Mesendoderm (in vitro differentiated cells): Measurements from ENCODE around the gene KRT32. TPM values are rescaled to one million over a fixed set of nuclear protein-coding genes. Genes with fewer than 3 reads are reported as not detected.

Experiments
- DNase-seq: peaks from one replicate; pipeline ENCODE4 v3.0.0; 2013
- H2AK5ac ChIP-seq: 2 replicates; pipeline ENCODE4 v1.6.1; 2013; ENCODE audit warnings: low read length, inconsistent platforms
- H2BK120ac ChIP-seq: 2 replicates; pipeline ENCODE4 v1.6.1; 2013; ENCODE audit warnings: low read depth, mild to moderate bottlenecking, low read length, moderate library complexity, mixed read lengths
- H2BK15ac ChIP-seq: replicated peaks from 2 replicates; pipeline ENCODE4 v1.6.1; 2013; ENCODE audit warnings: low read depth, mild to moderate bottlenecking, moderate library complexity
- H2BK5ac ChIP-seq: 2 replicates; pipeline ENCODE4 v1.6.1; 2013; ENCODE audit warnings: low read length, inconsistent platforms
- H3K18ac ChIP-seq: 2 replicates; pipeline ENCODE4 v1.6.1; 2013; ENCODE audit warnings: mild to moderate bottlenecking, low read length, mixed read lengths
- H3K23ac ChIP-seq: one replicate; pipeline ENCODE4 v1.6.1; 2013; ENCODE audit warnings: low read length
- H3K27ac ChIP-seq: 2 replicates; pipeline ENCODE4 v1.5.1; 2013; ENCODE audit warnings: low read depth, mild to moderate bottlenecking, inconsistent platforms, low read length, moderate library complexity
- H3K27me3 ChIP-seq: 2 replicates; pipeline ENCODE4 v1.6.1; 2013; ENCODE audit warnings: low read length, control low read depth, mild to moderate bottlenecking, inconsistent platforms; ENCODE audit not compliant: insufficient read depth, poor library complexity
- H3K36me3 ChIP-seq: 2 replicates; pipeline ENCODE4 v1.6.1; 2013; ENCODE audit warnings: low read length, inconsistent platforms; ENCODE audit not compliant: control insufficient read depth, insufficient read depth
- H3K4ac ChIP-seq: one replicate; pipeline ENCODE4 v1.6.1; 2013; ENCODE audit warnings: low read depth, mild to moderate bottlenecking, low read length, moderate library complexity
- H3K4me1 ChIP-seq: 2 replicates; pipeline ENCODE4 v1.6.1; 2013; ENCODE audit warnings: low read depth, low read length, inconsistent platforms; ENCODE audit not compliant: control insufficient read depth
- H3K4me2 ChIP-seq: 2 replicates; pipeline ENCODE4 v1.6.1; 2013; ENCODE audit warnings: low read length
- H3K4me3 ChIP-seq: 2 replicates; pipeline ENCODE4 v1.5.1; 2013; ENCODE audit warnings: mild to moderate bottlenecking, low read length
- H3K56ac ChIP-seq: one replicate; pipeline ENCODE4 v1.6.1; 2013; ENCODE audit warnings: low read length
- H3K79me1 ChIP-seq: 2 replicates; pipeline ENCODE4 v1.6.1; 2013; ENCODE audit warnings: low read length, inconsistent platforms
- H3K79me2 ChIP-seq: 2 replicates; pipeline ENCODE4 v1.6.1; 2013; ENCODE audit warnings: mild to moderate bottlenecking, low read length; ENCODE audit not compliant: control insufficient read depth, insufficient read depth
- H3K9ac ChIP-seq: 2 replicates; pipeline ENCODE4 v1.6.1; 2013; ENCODE audit warnings: low read length, inconsistent platforms
- H4K5ac ChIP-seq: one replicate; pipeline ENCODE4 v1.6.1; 2013; ENCODE audit warnings: low read length
- H4K8ac ChIP-seq: one replicate; pipeline ENCODE4 v1.6.1; 2013; ENCODE audit warnings: low read depth, mild to moderate bottlenecking, control low read depth, low read length, moderate library complexity
- WGBS: extraction: QIAGEN DNeasy Blood & Tissue Kit; methylation state at CpG from one replicate; pipeline ENCODE4 v1.1.7; 2013; ENCODE audit warnings: low lambda C conversion rate, missing lambda C conversion rate; ENCODE audit not compliant: insufficient coverage; ENCODE audit errors: extremely low coverage; 5-methylcytosine and 5-hydroxymethylcytosine counted together
- polyA plus RNA-seq, 2 experiments: library from polyadenylated mRNA; stranded (reverse); fragments of 200-250 nt; gene quantifications; one replicate each; pipeline ENCODE4 v1.2.3, GENCODE V29; 2013

KRT32 gene
- polyA plus RNA-seq (2013, experiment 1 of 2) = not detected
- polyA plus RNA-seq (2013, experiment 2 of 2) = not detected

DNA sequence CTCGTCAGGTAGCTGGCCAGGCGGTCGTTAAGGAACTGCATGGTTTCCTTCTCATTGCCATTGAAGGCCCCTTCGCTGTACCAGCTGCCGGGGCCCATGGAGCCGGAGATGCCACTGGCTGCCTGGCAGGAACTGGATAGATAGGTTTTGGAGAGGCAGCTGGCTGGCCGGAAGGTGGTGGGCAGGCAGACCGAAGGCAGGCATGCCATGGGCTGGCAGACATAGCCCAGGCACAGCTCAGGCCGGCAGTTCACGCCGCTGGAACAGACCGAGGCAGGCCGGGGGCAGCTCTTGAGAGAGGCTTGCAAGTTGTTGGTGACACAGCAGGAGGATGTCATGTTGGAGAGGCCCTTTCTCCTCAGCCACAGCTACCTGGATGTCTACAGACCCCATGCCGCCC is at the start of gene KRT32:
TSS of gene KRT32 (minus strand) at position 399 of the 400 bp plus-strand sequence. CDS start at position 338, 61 bp downstream.
- Histone ChIP-seq H3K56ac (no peak within 1 kb of the TSS), H3K27me3 (no peaks in the 10 kb centered on the region), H3K9ac (no peak within 1 kb of the TSS), H2BK15ac (no peak within 1 kb of the TSS), H3K4me2 (no peak within 1 kb of the TSS), H4K5ac (no peak within 1 kb of the TSS), H3K36me3 (no peaks in the 10 kb centered on the region), H3K79me2 (no peaks in the 10 kb centered on the region), H3K4ac (no peak within 1 kb of the TSS), H2AK5ac (no peak within 1 kb of the TSS), H3K4me3 (no peak within 1 kb of the TSS), H3K23ac (no peak within 1 kb of the TSS), H2BK120ac (no peak within 1 kb of the TSS), H3K27ac (no peak within 1 kb of the TSS), H4K8ac (no peak within 1 kb of the TSS), H2BK5ac (no peak within 1 kb of the TSS), H3K18ac (no peak within 1 kb of the TSS), H3K79me1 (no peaks in the 10 kb centered on the region), H3K4me1 (no peaks in the 10 kb centered on the region)
- no CpG with 5 or more reads among the region's 14 CpGs for WGBS
- DNase-seq = no peak

DNA sequence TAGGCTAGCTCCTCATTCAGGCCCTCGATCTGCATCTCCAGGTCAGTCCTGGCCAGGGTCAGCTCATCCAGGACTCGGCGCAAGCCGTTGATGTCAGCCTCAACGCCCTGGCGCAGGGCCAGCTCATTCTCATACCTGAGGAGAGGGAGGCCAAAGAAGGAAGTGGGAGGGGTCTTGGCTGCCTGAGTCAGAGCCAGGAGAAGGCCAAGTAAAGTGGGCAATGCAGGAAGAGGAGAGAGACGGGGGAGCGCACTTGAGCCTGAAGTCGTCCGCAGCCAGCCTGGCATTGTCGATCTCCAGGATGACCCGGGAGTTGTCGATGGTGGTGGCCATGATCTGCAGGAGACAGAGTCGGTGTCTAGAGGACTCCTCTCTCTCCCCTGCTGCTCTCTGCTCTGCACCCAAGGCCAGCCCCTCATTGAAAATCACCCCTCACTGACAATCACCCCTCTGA is 49.7 kb upstream of the KRT32 start:
- Histone ChIP-seq H3K36me3 (no peaks in the 10 kb centered on the region), H3K4ac (no peak overlapping the region), H3K79me1 (no peaks in the 10 kb centered on the region), H2BK120ac (no peak overlapping the region), H3K27me3 (no peaks in the 10 kb centered on the region), H3K79me2 (no peaks in the 10 kb centered on the region), H3K4me1 (no peaks in the 10 kb centered on the region), H3K9ac (no peak overlapping the region), H2BK5ac (no peak overlapping the region), H3K4me2 (no peak overlapping the region), H3K23ac (no peak overlapping the region), H4K8ac (no peak overlapping the region), H2BK15ac (no peak overlapping the region), H3K27ac (no peak overlapping the region), H3K56ac (no peak overlapping the region), H3K18ac (no peak overlapping the region), H2AK5ac (no peak overlapping the region), H4K5ac (no peak overlapping the region), H3K4me3 (no peak overlapping the region)
- no peak for DNase-seq
- no CpG with 5 or more reads among the region's 14 CpGs for whole genome bisulfite sequencing

DNA sequence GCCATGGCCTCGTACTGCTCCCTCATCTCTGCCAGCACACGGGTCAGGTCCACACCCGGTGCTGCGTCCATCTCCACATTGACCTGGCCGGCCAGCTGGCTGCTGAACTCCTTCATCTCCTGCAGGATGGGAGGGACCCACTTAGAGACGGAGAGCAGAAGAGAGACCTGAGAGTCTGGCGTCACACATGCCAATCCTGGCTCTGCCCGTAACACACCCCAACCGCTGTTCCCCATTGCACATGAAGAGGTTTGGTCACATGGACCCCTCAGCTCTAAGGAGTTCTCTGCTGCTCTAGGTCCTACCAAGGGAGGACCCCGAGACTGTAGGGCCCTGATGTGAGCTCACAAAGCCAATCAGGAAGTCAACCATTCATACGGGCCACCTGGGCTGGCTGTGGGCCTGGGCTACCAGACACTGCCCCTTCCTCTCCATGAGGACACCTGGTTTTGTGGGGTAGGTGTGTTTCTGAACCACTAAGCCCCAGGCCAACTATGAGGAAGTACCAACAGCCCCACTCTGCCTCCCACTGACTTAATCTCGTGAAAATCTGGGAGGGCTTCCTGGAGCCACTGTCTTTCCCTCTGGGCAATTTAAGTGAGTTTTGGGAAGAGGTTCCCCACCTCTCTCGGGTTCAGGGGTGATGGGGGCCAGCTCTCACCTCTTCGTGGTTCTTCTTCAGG is 49.1 kb upstream of the KRT32 start:
- H2BK15ac ChIP-seq = no peak overlapping the region
- H3K4me2 ChIP-seq = no peak overlapping the region
- H2AK5ac ChIP-seq = no peak overlapping the region
- no peaks in the 10 kb centered on the region for H3K36me3 ChIP-seq
- H2BK5ac ChIP-seq = no peak overlapping the region
- no peaks in the 10 kb centered on the region for H3K4me1 ChIP-seq
- no peak overlapping the region for H4K5ac ChIP-seq
- H3K27ac ChIP-seq = no peak overlapping the region
- WGBS = no CpG with 5 or more reads among the region's 14 CpGs
- H3K56ac ChIP-seq = no peak overlapping the region
- no peak overlapping the region for H3K4me3 ChIP-seq
- no peak overlapping the region for H3K4ac ChIP-seq
- no peaks in the 10 kb centered on the region for H3K79me1 ChIP-seq
- H3K79me2 ChIP-seq = no peaks in the 10 kb centered on the region
- H3K23ac ChIP-seq = no peak overlapping the region
- H3K18ac ChIP-seq = no peak overlapping the region
- DNase-seq = no peak
- no peaks in the 10 kb centered on the region for H3K27me3 ChIP-seq
- no peak overlapping the region for H4K8ac ChIP-seq
- H3K9ac ChIP-seq = no peak overlapping the region
- H2BK120ac ChIP-seq = no peak overlapping the region

DNA sequence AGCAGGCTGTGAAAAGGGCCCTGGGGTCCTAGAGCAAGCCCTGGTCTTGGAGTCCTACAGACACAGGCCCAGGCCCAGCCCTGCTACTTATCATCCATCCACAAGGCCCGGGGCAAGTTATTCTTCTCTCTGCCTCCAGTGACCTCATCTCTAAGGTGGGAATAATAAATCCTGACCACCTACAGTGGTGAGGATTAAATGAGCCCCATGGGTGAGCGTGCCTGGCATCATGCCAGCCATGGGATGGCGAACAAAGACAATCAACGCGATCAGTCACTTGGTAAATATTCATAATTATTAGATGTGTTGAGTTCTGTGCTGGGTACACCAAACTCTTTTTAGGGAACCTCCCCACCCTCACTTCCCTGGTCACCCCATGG is 46.0 kb upstream of the KRT32 start:
- Histone ChIP-seq H2BK15ac (no peak overlapping the region), H3K4me1 (peaks cover 6% of the 10 kb centered on the region), H3K56ac (no peak overlapping the region), H3K27ac (no peak overlapping the region), H3K36me3 (no peaks in the 10 kb centered on the region), H3K4me3 (no peak overlapping the region), H3K79me2 (no peaks in the 10 kb centered on the region), H3K23ac (no peak overlapping the region), H4K5ac (no peak overlapping the region), H2AK5ac (no peak overlapping the region), H3K4me2 (no peak overlapping the region), H3K18ac (no peak overlapping the region), H4K8ac (no peak overlapping the region), H3K27me3 (no peaks in the 10 kb centered on the region), H2BK5ac (no peak overlapping the region), H2BK120ac (no peak overlapping the region), H3K79me1 (no peaks in the 10 kb centered on the region), H3K4ac (no peak overlapping the region), H3K9ac (no peak overlapping the region)
- no peak for DNase-seq
- no CpG with 5 or more reads among the region's 5 CpGs for WGBS

DNA sequence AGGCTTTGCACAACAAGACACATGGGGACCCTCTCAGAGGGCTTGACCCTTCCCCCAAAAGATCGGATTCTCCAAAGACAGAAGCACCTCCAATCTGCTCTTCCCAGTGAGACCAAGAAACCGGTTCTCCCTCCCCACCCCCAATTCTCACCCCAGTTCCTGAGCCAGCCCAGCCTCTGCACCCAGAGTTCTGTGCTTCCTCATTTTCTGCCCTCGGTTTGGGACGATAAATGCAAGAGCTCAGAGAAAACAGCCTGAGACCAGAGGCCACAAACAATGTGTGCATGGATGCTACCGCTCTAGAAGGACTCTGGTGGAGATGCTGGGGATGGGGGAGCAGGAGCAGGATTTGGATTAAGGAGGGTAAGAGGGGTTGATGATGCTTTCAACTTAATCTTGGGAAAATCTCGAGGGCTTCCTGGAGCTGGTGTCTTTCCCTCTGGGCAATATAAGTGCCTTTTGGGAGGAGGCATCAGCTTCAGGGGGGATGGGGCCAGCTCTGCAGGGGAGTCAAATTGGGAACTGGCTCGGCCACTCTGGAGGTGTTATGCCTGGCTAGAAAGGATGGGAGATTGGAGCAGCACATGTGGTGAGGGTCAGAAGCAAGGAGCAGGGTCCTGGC is 45.5 kb upstream of the KRT32 start:
- Histone ChIP-seq H3K23ac (no peak overlapping the region), H4K8ac (no peak overlapping the region), H3K27ac (no peak overlapping the region), H2BK5ac (no peak overlapping the region), H3K4me2 (no peak overlapping the region), H3K18ac (no peak overlapping the region), H3K4ac (no peak overlapping the region), H3K79me1 (no peaks in the 10 kb centered on the region), H2BK120ac (no peak overlapping the region), H3K4me1 (peaks cover 6% of the 10 kb centered on the region), H2BK15ac (no peak overlapping the region), H3K9ac (no peak overlapping the region), H3K27me3 (no peaks in the 10 kb centered on the region), H3K36me3 (no peaks in the 10 kb centered on the region), H2AK5ac (no peak overlapping the region), H4K5ac (no peak overlapping the region), H3K79me2 (no peaks in the 10 kb centered on the region), H3K4me3 (no peak overlapping the region), H3K56ac (peak overlapping the region; percentile 15)
- DNase-seq = no peak
- no CpG with 5 or more reads among the region's 7 CpGs for WGBS
